ENCODE data around the gene FSCN2. TPM values are rescaled to one million over a fixed set of nuclear protein-coding genes. Genes with fewer than 3 reads are reported as not detected.

Gene FSCN2
- total and polyA plus RNA-seq, 2 of the 4 experiments (the other 2 are of a cell fraction), result 0.18 to 0.84 TPM

DNA sequence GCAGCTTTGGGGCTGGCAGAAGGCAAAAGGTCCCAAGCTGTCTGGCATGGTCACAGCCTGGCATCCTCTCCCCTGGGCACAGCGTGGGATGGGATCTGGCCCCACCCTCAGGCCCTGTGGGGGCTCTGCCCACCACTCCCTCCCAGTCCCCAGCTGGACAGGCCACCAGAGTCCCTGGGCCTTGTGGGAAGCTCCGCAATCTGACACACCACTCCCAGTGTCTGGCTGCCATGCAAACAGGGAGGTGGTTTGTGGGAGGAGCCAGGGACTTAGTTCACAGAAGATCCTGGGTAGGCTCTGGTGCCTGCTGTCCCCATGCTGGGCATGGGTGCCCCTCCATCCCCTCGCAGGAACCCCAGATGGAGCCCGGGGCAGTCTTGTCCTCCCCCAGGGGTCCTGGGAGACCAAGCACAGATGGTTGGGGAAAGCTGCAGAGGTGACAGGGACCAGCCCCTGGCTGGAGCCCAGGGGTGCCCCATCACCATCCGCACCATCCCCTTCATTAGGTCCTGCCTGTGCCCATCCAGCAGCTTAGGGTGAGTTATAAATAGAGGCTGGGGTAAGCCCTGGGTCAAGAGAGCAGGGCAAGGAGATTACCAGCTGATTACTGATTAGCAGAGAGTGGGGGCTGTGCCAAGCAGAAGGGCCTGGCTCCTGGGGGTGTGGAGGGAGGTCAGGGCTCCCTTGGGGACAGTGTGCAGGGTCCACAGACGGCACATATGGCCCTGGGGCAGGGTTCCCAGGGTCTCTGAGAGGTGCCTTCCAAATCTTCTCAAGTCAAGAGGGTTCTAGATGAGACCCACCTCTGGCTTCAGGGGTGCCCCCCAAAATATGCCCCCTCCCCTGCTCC lies 6.2 kb downstream of the FSCN2 start:
- no peaks in the 10 kb centered on the region for H3K9me1 ChIP-seq (ENCODE audit: insufficient read depth, low read length)
- H2AK5ac ChIP-seq (ENCODE audit: low read depth, low read length), result no peak overlapping the region
- H2BK20ac ChIP-seq (ENCODE audit: low read depth, low read length), result no peak overlapping the region
- H3K9ac ChIP-seq (ENCODE audit: low read depth, low read length), result no peak overlapping the region
- dilution Hi-C loops (cut with HindIII; ENCODE audit: low sequenced_read_pairs, unreplicated experiment), result no loop called here
- ATAC-seq (ENCODE audit: low read depth) (peak; percentile 36), DNase-seq (no peak)
- no peak overlapping the region for H2AK9ac ChIP-seq (replicated peaks; ENCODE audit: low read depth, low read length, poor library complexity)
- ChIA-PET CTCF (no interaction called here), POLR2A (ENCODE audit: unreplicated experiment) (no interaction called here)
- no peak overlapping the region for H3K56ac ChIP-seq (ENCODE audit: extremely low read depth, insufficient read depth, low read length)
- TF ChIP-seq POLR2A (IDR thresholded peaks at IDR 0.05; ENCODE audit: low read depth, low read length) (0 out of 2 replicates have a peak, but pooled peaks have one; percentile 21), RAD21 (IDR thresholded peaks at IDR 0.05; ENCODE audit: low read length) (no peak)
- H4K20me1 ChIP-seq (ENCODE audit: insufficient read depth, low read length), result peaks cover 7% of the 10 kb centered on the region; the same call in 1 of the 2 replicates
- no TSS peak for BruUV-seq (replicated peaks)
- no peak overlapping the region for H4K91ac ChIP-seq (ENCODE audit: insufficient read depth, low read depth, low read length)
- no peak overlapping the region for H3K27ac ChIP-seq (ENCODE audit: insufficient read depth, low read length)
- H3K9me3 ChIP-seq (ENCODE audit: control insufficient read depth, insufficient read depth, low read length), result no peaks in the 10 kb centered on the region
- H3K18ac ChIP-seq (ENCODE audit: low read depth, low read length), result no peak overlapping the region
- H3K14ac ChIP-seq (replicated peaks; ENCODE audit: low read depth, low read length), result no peak overlapping the region
- peaks cover 10% of the 10 kb centered on the region for H3K27me3 ChIP-seq (ENCODE audit: control insufficient read depth, insufficient read depth, low read length)
- H2BK5ac ChIP-seq (ENCODE audit: low read depth, low read length, poor library complexity, severe bottlenecking), result no peak overlapping the region
- H2BK15ac ChIP-seq (ENCODE audit: low read depth, low read length), result no peak overlapping the region
- no peak overlapping the region for H3K23ac ChIP-seq (ENCODE audit: low read depth, low read length)
- no CpG with 5 or more reads among the region's 6 CpGs for WGBS, 2 experiments (ENCODE audit: extremely low coverage in 2 of 2, insufficient read length in 1 of 2)
- no peak overlapping the region for H3K4ac ChIP-seq (ENCODE audit: low read depth, low read length)
- H2BK120ac ChIP-seq (ENCODE audit: low read depth, low read length), result no peak overlapping the region
- no peak overlapping the region for H3K4me3 ChIP-seq (ENCODE audit: insufficient read depth, low read depth, low read length)
- H2AFZ ChIP-seq (replicated peaks; ENCODE audit: low read length, poor library complexity), result no peak overlapping the region
- H4K8ac ChIP-seq (ENCODE audit: low read depth in 2 of 2, low read length in 2 of 2), result no peak overlapping the region
- no peaks in the 10 kb centered on the region for H3K79me1 ChIP-seq (ENCODE audit: low read depth in 1 of 2, low read length in 2 of 2)
- no peak overlapping the region for H3K4me2 ChIP-seq (ENCODE audit: low read depth, low read length)
- H3K36me3 ChIP-seq (ENCODE audit: control insufficient read depth, insufficient read depth, low read length), result peaks cover 5% of the 10 kb centered on the region; the same call in 1 of the 2 replicates
- in situ Hi-C loops (cut with MboI; ENCODE audit: low sequenced_read_pairs), result no loop called here
- H4K5ac ChIP-seq (ENCODE audit: low read depth, low read length), result no peak overlapping the region
- intact Hi-C loops (cut with micrococcal nuclease), result no loop called here
- H3K4me1 ChIP-seq (ENCODE audit: control insufficient read depth, insufficient read depth, low read length), result no peaks in the 10 kb centered on the region

Measured in IMR-90 (cell line).